K562 (cell line): Measurements from ENCODE around the gene MTMR4. TPM values are rescaled to one million over a fixed set of nuclear protein-coding genes. Genes with fewer than 3 reads are reported as not detected.

Source experiments
- CCNT2 ChIP-seq: IDR thresholded peaks from 2 replicates; pipeline ENCODE4 v1.6.1; 2011; ENCODE audit warnings: borderline replicate concordance, low read depth, mild to moderate bottlenecking, moderate library complexity, mixed read lengths, low read length; ENCODE audit not compliant: insufficient read length; ENCODE audit errors: extremely low read depth
- CREB1 ChIP-seq, 2 experiments: sonication (generic) in 1 of 2; formaldehyde crosslinking in 1 of 2; IDR thresholded peaks; 2 replicates each; pipeline versions ENCODE4 v1.6.1 to v1.8.0; 2012 to 2022; ENCODE audit warnings: inconsistent platforms in 1 of 2, mild to moderate bottlenecking in 1 of 2, missing genetic modification reagents in 1 of 2, moderate library complexity in 1 of 2
- HNRNPUL1 ChIP-seq: fragments of 200-400 bp; formaldehyde crosslinking; IDR thresholded peaks from 2 replicates; pipeline ENCODE4 v1.6.1; 2017; ENCODE audit warnings: low read length
- LCOR ChIP-seq: sonication (generic); formaldehyde crosslinking; IDR thresholded peaks from 2 replicates; pipeline ENCODE4 v1.8.0; 2022; ENCODE audit warnings: mild to moderate bottlenecking, missing genetic modification reagents
- MAZ ChIP-seq, 2 experiments: fragments of 450-650 bp in 1 of 2; sonication (generic) in 1 of 2; formaldehyde crosslinking; IDR thresholded peaks in 1 of 2; conservative IDR thresholded peaks in 1 of 2; 2 replicates each; pipeline versions ENCODE4 v1.4.0 to v1.5.0; 2020; ENCODE audit warnings: mild to moderate bottlenecking in 1 of 2, missing genetic modification reagents in 1 of 2
- MYC ChIP-seq, 2 experiments: fragments of 250-450 bp in 1 of 2; sonication (Bioruptor Pico) in 1 of 2; IDR thresholded peaks; 2 replicates each; pipeline versions ENCODE4 v1.5.1 to v1.6.1; 2012 to 2021; ENCODE audit warnings: low read depth in 2 of 2, borderline replicate concordance in 1 of 2, improper control_type of control experiment in 1 of 2, low read length in 1 of 2, mild to moderate bottlenecking in 1 of 2, moderate library complexity in 1 of 2
- SP1 ChIP-seq: sonication (generic); formaldehyde crosslinking; IDR thresholded peaks from 2 replicates; pipeline ENCODE4 v1.8.1; 2022; ENCODE audit warnings: mild to moderate bottlenecking, missing genetic modification reagents
- TBP ChIP-seq: optimal IDR thresholded peaks from 2 replicates; pipeline ENCODE3; 2011; ENCODE audit warnings: low read depth, low read length, improper control_type of control experiment
- TGIF2 ChIP-seq: sonication (generic); formaldehyde crosslinking; IDR thresholded peaks from 2 replicates; pipeline ENCODE4 v1.8.1; 2022; ENCODE audit warnings: mild to moderate bottlenecking, missing genetic modification reagents, moderate library complexity
- ZNF280A ChIP-seq: fragments of 450-650 bp; IDR thresholded peaks from 2 replicates; pipeline ENCODE4 v1.6.1; 2018; ENCODE audit warnings: mild to moderate bottlenecking, low read depth; ENCODE audit not compliant: partially characterized antibody
- ZNF318 ChIP-seq, 2 experiments: fragments of 450-650 bp; IDR thresholded peaks; 2 replicates each; pipeline ENCODE4 v1.6.1; 2016; ENCODE audit warnings: mild to moderate bottlenecking in 2 of 2, borderline replicate concordance in 1 of 2, low read depth in 1 of 2, moderate library complexity in 1 of 2
- ZNF347 ChIP-seq: fragments of 450-650 bp; formaldehyde crosslinking; IDR thresholded peaks from 2 replicates; pipeline ENCODE4 v1.4.0; 2020; ENCODE audit warnings: low read depth, mild to moderate bottlenecking, moderate library complexity
- polyA plus RNA-seq, 8 experiments: library from polyadenylated mRNA; depleted of rRNA in 4 of 8; stranded (reverse) in 5 of 8; unstranded in 3 of 8; fragments of >200 nt; fragmentation: Nextera tagmentation in 2 of 8; fragmentation: Illumina TruSeq in 1 of 8; extraction: Ambion mirVana in 2 of 8; extraction: Trizol in 1 of 8; gene quantifications; 2 replicates each; pipeline versions ENCODE4 v1.2.1 to v1.2.3, GENCODE V29; 2011 to 2014; ENCODE audit warnings: inconsistent platforms in 1 of 8, missing spikeins in 1 of 8
- total RNA-seq, 7 experiments: library from RNA; depleted of rRNA in 6 of 7; stranded (reverse); fragments of >200 nt in 6 of 7; fragmentation: Illumina TruSeq in 2 of 7; extraction: Trizol in 2 of 7; gene quantifications; 2 replicates each; pipeline versions ENCODE4 v1.2.1 to v1.2.3, GENCODE V29; 2011 to 2021; ENCODE audit warnings: low replicate concordance in 1 of 7

The MTMR4 gene
- total and polyA plus RNA-seq, 9 of the 15 experiments (the other 6 are each of a cell fraction or from before 2014, with no cell fraction given): 8.8 to 45.7 (median 28.7) TPM

GRCh38 chr17:58492238-58493121 lies 22.0 kb downstream of the MTMR4 start (continued):
- TF ChIP-seq ZNF280A: no peak
- TF ChIP-seq SP1 (CRISPR knock-in tag): peak; percentile 62
- peak; percentile 67 for TF ChIP-seq CREB1 (IDR thresholded peaks at IDR 0.05)
- peak; percentile 60; the same call in 1 of the 2 replicates for TF ChIP-seq CREB1 (CRISPR knock-in tag; IDR thresholded peaks at IDR 0.05)
- TF ChIP-seq ZNF318 (IDR thresholded peaks at IDR 0.05; ENCODE audit: borderline replicate concordance in 1 of 2, low read depth in 1 of 2): peak; percentile 24 to 91; a peak in 2 of 4 replicates
- peak; percentile 99 for TF ChIP-seq LCOR (CRISPR knock-in tag)
- TF ChIP-seq MYC (IDR thresholded peaks at IDR 0.05; ENCODE audit: low read depth, low read length): peak; percentile 47; the same call in 1 of the 2 replicates
- no peak for TF ChIP-seq MYC (CRISPR knock-in tag; IDR thresholded peaks at IDR 0.05; ENCODE audit: borderline replicate concordance, low read depth)
- no peak for TF ChIP-seq ZNF347 (CRISPR knock-in tag)
- peak in 1 of 2 experiments; percentile 25; a peak in 1 of 4 replicates for TF ChIP-seq MAZ (CRISPR knock-in tag; conservative IDR thresholded peaks at IDR 0.05 in 1 of 2, IDR thresholded peaks at IDR 0.05 in 1 of 2)
- TF ChIP-seq TBP: no peak
- no peak for TF ChIP-seq HNRNPUL1
- TF ChIP-seq TGIF2 (CRISPR knock-in tag): no peak
- TF ChIP-seq CCNT2: peak; percentile 96
